Prostate gland (tissue), 2 donors: ENCODE data around the gene GPR137. TPM values are rescaled to one million over a fixed set of nuclear protein-coding genes. Genes with fewer than 3 reads are reported as not detected.

Experiments
- DNase-seq: peaks from one replicate; pipeline ENCODE4 v3.0.0-alpha.2; 2019; ENCODE audit warnings: low spot score
- H3K27ac ChIP-seq, 2 donors: fragments of 200-600 bp; sonication (generic); 2 replicates each; pipeline ENCODE4 v1.5.1; 2017 to 2019
- H3K27me3 ChIP-seq: fragments of 200-600 bp; sonication (generic); replicated peaks from 2 replicates; pipeline ENCODE4 v1.5.1; 2019; ENCODE audit not compliant: insufficient read depth
- H3K36me3 ChIP-seq, 2 donors: fragments of 200-600 bp; sonication (generic); 1 replicate in 1 of 2; 2 replicates in 1 of 2; pipeline versions ENCODE4 v1.5.1 to v1.8.1; 2017 to 2019
- H3K4me1 ChIP-seq: fragments of 200-600 bp; sonication (generic); replicated peaks from 2 replicates; pipeline ENCODE4 v1.5.1; 2019
- H3K4me3 ChIP-seq, 2 donors: fragments of 200-600 bp; sonication (generic); 2 replicates each; pipeline ENCODE4 v1.5.1; 2017 to 2019
- H3K9me3 ChIP-seq: fragments of 200-600 bp; sonication (generic); 2 replicates; pipeline ENCODE4 v1.5.1; 2017
- CTCF ChIP-seq, 4 experiments: fragments of 200-600 bp in 2 of 4; fragments of 450-650 bp in 2 of 4; sonication (generic) in 2 of 4; IDR thresholded peaks; 1 replicate in 3 of 4; 2 replicates in 1 of 4; pipeline ENCODE4 v1.5.1; 2016 to 2019; ENCODE audit warnings: antibody characterized with exemption in 4 of 4, mild to moderate bottlenecking in 2 of 4, moderate library complexity in 2 of 4
- POLR2A ChIP-seq: fragments of 450-650 bp; IDR thresholded peaks from one replicate; pipeline ENCODE4 v1.6.1; 2016; ENCODE audit warnings: antibody characterized with exemption, mild to moderate bottlenecking
- POLR2AphosphoS5 ChIP-seq: sonication (generic); formaldehyde crosslinking; IDR thresholded peaks from one replicate; pipeline ENCODE4 v1.6.1; 2017; ENCODE audit warnings: antibody characterized with exemption
- WGBS: methylation state at CpG from one replicate; pipeline ENCODE4 v1.1.5; 2018; 5-methylcytosine and 5-hydroxymethylcytosine counted together
- intact Hi-C: fragments of 100-400 bp; cut with DNase I; formaldehyde crosslinking; loops from one replicate; pipeline ENCODE4 v1.14.2; 2022
- total RNA-seq, 2 donors: library from RNA; depleted of rRNA; stranded (reverse); fragments of >200 nt; gene quantifications; one replicate each; pipeline ENCODE4 v1.1.0, GENCODE V29; 2016

Gene GPR137
- total RNA-seq, 2 donors from 2014 or later: 38.8 to 94.9 TPM

GRCh38 chr11:64324692-64325469 lies 39.2 kb downstream of the GPR137 start:
- Histone ChIP-seq H3K9me3 (no peaks in the 10 kb centered on the region), H3K27me3 (no peaks in the 10 kb centered on the region), H3K4me3 (no peak overlapping the region), H3K27ac (peak overlapping the region; percentile 43 to 49), H3K36me3 (no peaks in the 10 kb centered on the region), H3K4me1 (peaks cover 2% of the 10 kb centered on the region)
- DNase-seq: peak; percentile 65
- intact Hi-C loops: no loop called here
- TF ChIP-seq CTCF (IDR thresholded peaks at IDR 0.05): no peak
- TF ChIP-seq POLR2AphosphoS5: peak; percentile 48
- 60% methylated on average over 11 of the region's 11 CpGs for WGBS

- H3K4me3 ChIP-seq: no peak overlapping the region
- no peaks in the 10 kb centered on the region for H3K36me3 ChIP-seq
- peaks cover 2% of the 10 kb centered on the region for H3K4me1 ChIP-seq
- no peak overlapping the region for H3K27ac ChIP-seq
- H3K27me3 ChIP-seq: no peaks in the 10 kb centered on the region
- intact Hi-C loops: no loop called here
- no peak for DNase-seq
- no peaks in the 10 kb centered on the region for H3K9me3 ChIP-seq
- no peak for TF ChIP-seq CTCF (IDR thresholded peaks at IDR 0.05)
- TF ChIP-seq POLR2AphosphoS5: no peak
- no peak for TF ChIP-seq POLR2A
- 95% methylated on average over 2 of the region's 2 CpGs for WGBS
These were observed 41.7 kb downstream of the GPR137 start for GRCh38 chr11:64327375-64327774.

- DNase-seq: no peak
- no peaks in the 10 kb centered on the region for H3K36me3 ChIP-seq
- no peak overlapping the region for H3K27ac ChIP-seq
- H3K9me3 ChIP-seq: no peaks in the 10 kb centered on the region
- peaks cover 2% of the 10 kb centered on the region for H3K4me1 ChIP-seq
- no peaks in the 10 kb centered on the region for H3K27me3 ChIP-seq
- intact Hi-C loops: no loop called here
- TF ChIP-seq CTCF (IDR thresholded peaks at IDR 0.05) (no peak), POLR2A (no peak), POLR2AphosphoS5 (no peak)
- 65% methylated on average over 3 of the region's 3 CpGs for whole genome bisulfite sequencing
- no peak overlapping the region for H3K4me3 ChIP-seq
These were observed 42.3 kb downstream of the GPR137 start for GRCh38 chr11:64327993-64328392.

- no peak for DNase-seq
- H3K4me3 ChIP-seq: no peak overlapping the region
- H3K36me3 ChIP-seq: no peaks in the 10 kb centered on the region
- H3K27me3 ChIP-seq: no peaks in the 10 kb centered on the region
- intact Hi-C loops: no loop called here
- no peak overlapping the region for H3K27ac ChIP-seq
- H3K9me3 ChIP-seq: no peaks in the 10 kb centered on the region
- TF ChIP-seq CTCF (IDR thresholded peaks at IDR 0.05) (no peak), POLR2AphosphoS5 (no peak), POLR2A (no peak)
- WGBS: 81% methylated on average over 11 of the region's 11 CpGs
- peaks cover 2% of the 10 kb centered on the region for H3K4me1 ChIP-seq
These were observed 45.2 kb downstream of the GPR137 start for GRCh38 chr11:64330888-64331287.
